Fibroblast of mammary gland (primary cell): ENCODE measurements around the gene MALSU1.
A peak's percentile ranks its signal among the peaks of the same experiment; 100 is the strongest.

Source experiments
- DNase-seq: peaks from one replicate; pipeline ENCODE4 v3.0.0-alpha.2; 2010; ENCODE audit warnings: low read depth
- H3K4me3 ChIP-seq: 2 replicates; pipeline ENCODE4 v1.5.1; 2011; ENCODE audit warnings: low read depth, mild to moderate bottlenecking, low read length, moderate library complexity; ENCODE audit not compliant: control insufficient read depth
- TF ChIP-seq, protein P1 (sequence below): conservative IDR thresholded peaks from 2 replicates; pipeline ENCODE4 v1.5.1; 2011; ENCODE audit warnings: low read depth, low read length, inconsistent platforms; ENCODE audit not compliant: control insufficient read depth, insufficient read depth

MALSU1 gene

DNA sequence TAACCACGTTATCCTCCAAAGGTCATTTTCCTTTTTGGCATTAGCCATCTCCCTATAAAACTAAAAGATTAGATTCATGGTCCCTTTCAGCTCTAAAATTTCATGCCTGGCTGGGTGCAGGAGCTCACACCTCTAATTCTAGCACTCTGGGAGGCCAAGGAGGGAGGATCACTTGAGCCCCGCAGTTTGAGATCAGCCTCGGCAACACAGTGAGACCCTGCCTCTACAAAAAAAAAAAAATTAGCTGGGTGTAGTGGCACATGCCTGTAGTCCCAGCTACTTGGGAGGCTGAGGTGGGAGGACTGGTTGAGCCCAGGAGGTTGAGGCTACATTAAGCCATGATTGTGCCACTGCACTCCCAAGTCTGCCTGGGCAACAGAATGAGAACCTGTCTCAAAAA, 57.0 kb downstream of the MALSU1 start:
- TF ChIP-seq, protein P1, sequence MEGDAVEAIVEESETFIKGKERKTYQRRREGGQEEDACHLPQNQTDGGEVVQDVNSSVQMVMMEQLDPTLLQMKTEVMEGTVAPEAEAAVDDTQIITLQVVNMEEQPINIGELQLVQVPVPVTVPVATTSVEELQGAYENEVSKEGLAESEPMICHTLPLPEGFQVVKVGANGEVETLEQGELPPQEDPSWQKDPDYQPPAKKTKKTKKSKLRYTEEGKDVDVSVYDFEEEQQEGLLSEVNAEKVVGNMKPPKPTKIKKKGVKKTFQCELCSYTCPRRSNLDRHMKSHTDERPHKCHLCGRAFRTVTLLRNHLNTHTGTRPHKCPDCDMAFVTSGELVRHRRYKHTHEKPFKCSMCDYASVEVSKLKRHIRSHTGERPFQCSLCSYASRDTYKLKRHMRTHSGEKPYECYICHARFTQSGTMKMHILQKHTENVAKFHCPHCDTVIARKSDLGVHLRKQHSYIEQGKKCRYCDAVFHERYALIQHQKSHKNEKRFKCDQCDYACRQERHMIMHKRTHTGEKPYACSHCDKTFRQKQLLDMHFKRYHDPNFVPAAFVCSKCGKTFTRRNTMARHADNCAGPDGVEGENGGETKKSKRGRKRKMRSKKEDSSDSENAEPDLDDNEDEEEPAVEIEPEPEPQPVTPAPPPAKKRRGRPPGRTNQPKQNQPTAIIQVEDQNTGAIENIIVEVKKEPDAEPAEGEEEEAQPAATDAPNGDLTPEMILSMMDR = no peak
- DNase-seq = no peak
- H3K4me3 ChIP-seq = no peak overlapping the region

- TF ChIP-seq, protein P1 = no peak
- peak; percentile 46 for DNase-seq
These were observed 57.6 kb downstream of the MALSU1 start for GRCh38 chr7:23356726-23357125.

DNA sequence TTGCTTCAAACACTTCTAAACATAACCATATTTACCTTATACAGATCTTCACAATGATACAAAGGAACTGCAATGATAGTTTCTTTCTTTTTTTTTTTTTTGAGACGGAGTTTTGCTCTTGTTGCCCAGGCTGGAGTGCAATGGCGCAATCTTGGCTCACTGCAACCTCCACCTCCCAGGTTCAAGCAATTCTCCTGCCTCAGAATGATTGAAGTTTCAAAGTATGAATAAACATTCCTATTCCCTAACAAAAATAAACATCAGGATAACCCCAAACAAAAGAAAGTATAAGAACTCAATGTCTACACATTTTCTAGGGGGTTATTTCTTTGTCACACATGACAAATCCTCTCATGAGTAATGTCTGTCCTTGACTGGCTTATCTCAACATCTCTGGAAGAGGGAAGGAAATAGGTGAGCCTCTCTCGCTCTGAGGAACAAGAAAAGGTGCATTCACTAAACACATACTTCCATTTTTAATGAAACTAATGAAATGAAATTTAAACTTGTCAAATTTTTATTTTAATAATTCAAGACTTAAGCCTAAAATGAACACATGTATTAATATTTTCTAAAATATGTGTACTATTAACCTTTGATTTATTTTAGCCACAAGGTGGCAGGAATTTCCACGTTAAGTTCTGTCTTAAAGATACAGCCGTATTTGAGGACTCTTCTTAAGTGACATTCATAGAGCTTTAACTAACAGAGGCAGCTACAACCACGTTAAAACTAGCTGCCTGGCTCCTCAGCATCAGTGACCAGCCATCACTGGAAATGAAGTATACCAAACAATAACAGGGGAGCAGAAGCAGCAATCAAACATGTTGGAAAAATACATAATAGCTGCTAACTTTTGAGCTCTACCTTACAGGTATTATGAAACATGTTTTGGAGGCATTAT, 58.3 kb downstream of the MALSU1 start:
- no peak overlapping the region for H3K4me3 ChIP-seq
- peak; percentile 51 for DNase-seq
- TF ChIP-seq, protein P1 = peak; percentile 30

More at GRCh38 chr7:23356726-23357125, 57.6 kb downstream of the MALSU1 start:
- no peak overlapping the region for H3K4me3 ChIP-seq

- TF ChIP-seq, protein P1 = no peak
- DNase-seq = no peak
- no peak overlapping the region for H3K4me3 ChIP-seq
These were observed 59.1 kb downstream of the MALSU1 start for GRCh38 chr7:23358152-23358674.
